Heart left ventricle (tissue), 13 donors: Measurements from ENCODE around the gene MRPS34.

Experiments
- CTCF ChIP-seq, 12 donors: fragments of 200-600 bp; sonication (generic) in 4 of 12; IDR thresholded peaks; one replicate each; pipeline versions ENCODE4 v1.5.0 to v1.8.0; 2018 to 2022; ENCODE audit warnings: antibody characterized with exemption in 12 of 12, mild to moderate bottlenecking in 5 of 12
- POLR2A ChIP-seq, 2 donors: fragments of 450-650 bp; IDR thresholded peaks; one replicate each; pipeline ENCODE4 v1.6.1; 2017; ENCODE audit warnings: antibody characterized with exemption in 2 of 2, mild to moderate bottlenecking in 2 of 2, moderate library complexity in 2 of 2
- donor health status: ischemic (EF 13 %, LVEDD 7.1; RV severe dilation, severe dysfunction).
- donor health status: DM: no; HTN: yes; CAD: no.
- donor health status: DM: no; HTN: no; CAD: no.
- donor health status: ischemic (EF 25% LVEDD 6.9; RV normal size, moderate dysfunction).
- donor health status: ischemic (EF 25% LVEDD 5.7; RV mildly dilated, moderate dysfunction).
- donor health status: ischemic (EF 35%, LVEDD 5.7; RV mildly dilated, moderate dysfunction).
- donor health status: nonischemic (EF 11% LVEDD 7.7; RV severe dilation, severe dysfunction).
- donor health status: DM: yes; HTN: yes; CAD: no.
- donor health status: PGD.
- donor health status: ischemic (EF 29% LVEDD 5.4; RV normal size, mild dysfunction).
- donor health status: nonischemic (EF 23%, LVEDD 6.1; RV moderate dilation, normal function).

DNA sequence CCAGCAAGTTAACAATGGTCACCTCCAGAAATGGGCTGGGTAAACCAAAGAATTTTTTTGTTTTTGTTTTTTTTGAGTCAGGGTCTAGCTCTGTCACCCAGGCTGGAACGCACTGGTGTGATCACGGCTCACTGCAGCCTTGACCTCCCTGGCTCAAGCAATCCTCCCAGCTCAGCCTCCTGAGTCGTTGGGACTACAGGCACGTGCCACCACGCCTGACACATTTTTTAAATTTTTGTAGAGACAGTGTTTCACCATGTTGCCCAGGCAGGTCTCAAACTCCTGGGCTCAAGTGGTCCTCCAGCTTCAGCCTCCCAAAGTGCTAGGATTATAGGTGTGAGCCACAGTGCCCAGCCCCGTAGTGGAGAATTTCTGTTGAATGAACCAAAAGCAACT, 7.7 kb upstream of the MRPS34 start:
- no peak for TF ChIP-seq CTCF (IDR thresholded peaks at IDR 0.05)
- TF ChIP-seq POLR2A (IDR thresholded peaks at IDR 0.05), result no peak
